Activated CD4-positive, alpha-beta T cell treated with anti-CD3 and anti-CD28 coated beads, Interleukin-2, amount 50 U/mL, for 4 hours (primary cell): ENCODE measurements around the gene UGDH.

Source experiments
- DNase-seq, 2 experiments: peaks; one replicate each; pipeline ENCODE4 v3.0.0-alpha.2; 2020

The UGDH gene

DNA sequence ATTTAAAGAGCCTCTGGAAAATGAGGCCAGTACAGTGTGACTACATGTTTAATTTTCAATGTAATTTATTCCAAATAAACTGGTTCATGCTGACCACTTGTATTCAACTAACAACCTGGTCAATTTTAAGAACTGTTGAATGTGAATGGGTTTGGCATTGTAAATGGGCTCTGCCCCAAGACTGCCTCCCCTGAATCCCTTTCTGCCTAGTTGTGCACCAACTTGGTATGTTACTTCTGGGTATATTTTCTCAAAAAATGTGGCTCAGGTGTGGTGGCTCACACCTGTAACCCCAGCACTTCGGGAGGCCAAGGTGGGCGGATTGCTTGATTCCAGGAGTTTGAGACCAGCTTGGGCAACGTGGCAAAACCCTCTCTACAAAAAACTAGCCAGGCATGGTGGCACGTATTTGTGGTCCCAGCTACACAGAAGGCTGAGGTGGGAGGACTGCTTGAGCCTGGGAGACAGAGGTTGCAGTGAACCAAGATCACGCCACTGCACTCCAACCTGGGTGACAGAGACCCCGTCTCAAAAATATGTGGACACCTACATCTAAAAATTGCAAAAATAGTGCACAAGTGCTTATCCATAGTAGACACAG is 75.7 kb downstream of the UGDH start:
- no peak for DNase-seq

DNA sequence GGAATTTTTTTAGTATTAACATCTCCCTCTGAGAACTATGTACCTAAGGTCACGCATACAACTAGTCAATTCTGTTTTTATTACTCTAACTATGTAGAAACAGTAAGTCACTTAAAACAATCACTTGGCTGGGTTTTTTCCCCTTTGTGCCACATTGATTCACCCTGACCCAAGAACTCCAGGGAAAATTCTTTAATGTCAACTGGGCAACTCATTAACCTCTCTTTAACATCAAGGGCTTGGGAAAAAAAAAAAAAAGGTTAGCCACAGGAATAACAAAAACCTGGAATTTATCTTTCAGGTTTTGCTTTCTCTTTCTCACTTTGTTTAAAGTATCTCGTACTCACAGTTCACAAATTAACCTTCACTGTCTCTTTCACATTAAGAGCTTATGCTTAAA is 76.6 kb downstream of the UGDH start:
- DNase-seq = no peak
